HG03354 (cell line): ENCODE results near the gene RPL38.

ENCODE experiments used
- ATAC-seq: cut with Tn5 transposase; IDR thresholded peaks from one replicate; pipeline ENCODE4 v1.9.1; 2021; ENCODE audit warnings: mild to moderate bottlenecking; ENCODE audit not compliant: unreplicated experiment, poor library complexity, severe bottlenecking

The RPL38 gene

DNA sequence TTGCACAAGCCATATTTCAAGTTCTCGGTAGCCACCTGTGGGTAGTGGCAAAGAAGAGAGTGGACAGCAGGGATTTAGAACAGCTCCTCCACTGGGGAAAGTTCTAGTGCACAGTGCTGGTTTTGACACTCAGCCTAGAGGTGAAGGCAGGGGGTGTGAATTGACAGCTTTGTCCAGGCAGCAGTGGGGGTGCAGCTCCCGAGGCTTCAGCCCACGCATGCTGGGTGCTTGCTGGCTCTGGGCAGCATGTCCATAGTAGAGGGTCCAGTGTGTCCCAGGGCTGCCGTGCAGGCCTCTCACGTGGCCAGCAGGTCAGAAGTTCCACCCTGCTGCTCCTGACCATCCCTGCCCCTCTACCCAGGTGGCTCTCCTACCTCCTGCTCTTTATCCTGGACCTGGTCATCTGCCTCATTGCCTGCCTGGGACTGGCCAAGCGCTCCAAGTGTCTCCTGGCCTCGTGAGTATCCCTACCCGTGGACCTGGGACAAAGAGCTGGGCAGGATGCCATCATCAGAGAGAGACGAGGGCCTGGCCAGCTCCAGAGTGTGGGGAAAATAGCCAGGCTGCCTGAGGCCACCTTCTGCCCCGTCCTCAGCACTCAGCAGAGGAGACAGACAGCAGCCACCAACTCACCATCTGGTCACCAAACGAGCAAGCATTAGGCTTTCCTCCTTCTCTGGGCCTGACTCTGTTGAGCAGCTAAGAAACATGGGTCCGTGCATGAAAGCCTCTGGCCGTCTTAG is 39.7 kb downstream of the RPL38 start:
- ATAC-seq, result no peak

DNA sequence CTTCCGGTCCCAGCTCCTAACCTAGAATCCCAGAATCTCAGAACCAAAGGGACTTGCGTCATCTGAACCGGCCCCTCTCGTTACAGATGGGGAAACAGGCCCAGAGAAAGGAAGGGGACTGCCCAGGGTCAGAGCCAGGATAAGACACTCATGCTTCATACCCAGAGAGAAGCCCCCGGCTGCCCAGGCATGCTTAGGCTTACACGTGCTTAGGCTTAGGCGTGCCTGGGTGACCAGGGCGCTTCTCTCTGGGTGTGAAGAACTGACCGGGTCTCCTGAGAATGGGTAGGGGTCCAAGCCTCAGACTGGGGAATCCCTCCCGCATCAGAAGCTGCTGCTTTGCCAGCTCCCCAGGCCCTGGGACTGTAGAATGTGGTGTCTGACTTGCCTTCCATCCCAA is 40.6 kb downstream of the RPL38 start:
- no peak for ATAC-seq

DNA sequence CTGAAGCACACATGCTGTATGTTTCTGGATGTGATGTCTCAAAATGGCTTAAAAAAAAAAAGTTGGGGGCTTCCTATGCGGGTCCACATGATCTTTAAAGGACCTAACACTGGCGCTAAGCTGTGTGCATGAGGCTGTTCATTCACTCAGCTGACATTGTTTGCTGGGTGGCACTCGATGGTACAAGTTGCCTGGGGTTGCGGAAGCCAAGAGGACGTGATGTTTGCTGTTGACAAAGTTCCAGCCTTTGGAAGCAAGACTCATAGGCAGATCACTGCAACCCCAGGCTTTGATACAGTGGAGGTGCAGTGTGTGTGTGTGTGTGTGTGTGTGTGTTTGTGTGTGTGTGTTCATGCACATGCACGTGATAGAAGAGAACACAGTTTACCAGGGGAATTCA is 41.1 kb downstream of the RPL38 start:
- no peak for ATAC-seq

DNA sequence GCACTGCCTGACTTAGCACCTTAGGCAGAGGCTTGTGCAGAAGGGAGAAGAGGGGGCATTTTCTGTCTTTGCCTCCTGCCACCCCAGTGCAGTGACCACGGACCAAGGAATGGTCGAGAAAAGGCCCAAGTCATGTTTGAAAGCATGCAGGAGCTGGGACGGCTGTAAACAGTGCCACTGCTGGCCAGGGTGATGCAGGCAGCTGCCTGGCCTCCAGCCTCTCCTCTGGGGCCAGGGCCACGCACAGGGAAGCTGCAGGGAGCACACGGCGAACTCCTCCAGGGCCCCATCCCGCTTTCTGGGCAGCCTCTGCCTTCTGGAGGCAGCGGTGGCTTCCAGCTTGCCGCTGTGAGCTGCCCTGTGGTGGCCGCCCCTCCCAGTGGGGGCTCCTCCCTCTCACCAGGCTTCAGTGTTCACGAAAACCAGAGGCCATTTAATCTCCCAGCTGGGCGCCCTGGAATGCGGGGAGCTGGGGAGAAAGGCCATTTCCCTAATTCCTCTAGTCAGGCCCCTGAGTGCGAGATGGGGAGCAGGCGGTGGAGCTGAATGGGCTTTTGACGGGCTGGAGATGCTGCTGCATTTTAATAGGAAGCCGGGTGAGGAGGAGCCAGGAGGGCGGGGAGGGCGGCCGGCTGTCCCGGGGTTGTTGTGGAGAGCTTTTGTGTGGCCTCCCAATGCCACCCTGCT is 41.8 kb downstream of the RPL38 start:
- no peak for ATAC-seq

DNA sequence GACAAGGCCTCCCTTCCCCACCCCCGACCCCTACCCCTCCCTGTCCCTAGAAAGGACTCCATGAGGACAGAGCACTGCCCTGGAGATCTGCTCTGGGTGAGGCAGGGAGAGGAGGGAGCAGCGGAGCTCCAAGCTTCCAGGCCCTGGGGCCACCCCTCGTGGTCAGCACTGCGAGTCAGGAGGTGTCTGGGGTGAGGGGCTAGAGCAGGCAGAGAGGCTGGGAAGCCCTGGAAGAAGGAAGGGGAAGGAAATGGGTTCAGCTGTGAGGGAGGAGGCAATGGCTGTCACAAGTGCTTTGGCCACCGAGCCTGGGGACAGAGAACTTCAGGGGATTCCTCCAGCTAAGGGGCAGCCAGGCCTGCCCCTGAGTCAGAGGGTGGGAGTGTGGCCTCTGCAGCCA is 42.4 kb downstream of the RPL38 start:
- no peak for ATAC-seq

DNA sequence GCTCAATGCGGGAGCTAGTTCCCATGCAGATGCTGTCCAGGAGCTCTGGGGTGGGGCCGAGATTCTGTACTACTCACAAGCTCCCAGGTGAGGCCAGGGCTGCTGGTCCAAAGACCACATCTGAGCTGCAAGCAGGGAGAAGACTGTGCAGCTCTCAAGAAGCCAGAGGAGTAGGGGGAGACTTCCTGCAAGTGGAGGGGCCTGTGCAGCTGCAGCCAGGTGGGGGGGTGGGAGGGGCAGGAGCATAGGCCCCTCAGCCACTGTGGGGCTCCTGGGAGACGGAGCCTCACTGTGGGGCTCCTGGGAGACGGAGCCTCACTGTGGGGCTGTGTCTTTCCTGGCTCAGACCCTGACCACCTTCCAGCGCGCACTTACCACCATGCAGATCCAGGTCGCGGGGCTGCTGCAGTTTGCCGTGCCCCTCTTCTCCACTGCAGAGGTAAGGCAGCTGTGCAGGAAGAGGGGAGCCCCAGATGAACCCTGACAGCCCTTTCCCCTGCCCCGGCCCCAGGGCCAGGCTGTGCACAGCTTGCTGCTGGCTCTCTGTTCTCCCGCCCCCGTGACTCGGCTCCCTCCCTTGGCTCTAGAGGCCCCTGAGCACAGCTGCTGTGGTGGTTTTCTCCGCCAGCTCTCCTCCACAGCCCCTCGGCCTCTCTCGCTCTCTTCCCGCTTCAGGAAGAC is 46.3 kb downstream of the RPL38 start:
- ATAC-seq, result no peak

DNA sequence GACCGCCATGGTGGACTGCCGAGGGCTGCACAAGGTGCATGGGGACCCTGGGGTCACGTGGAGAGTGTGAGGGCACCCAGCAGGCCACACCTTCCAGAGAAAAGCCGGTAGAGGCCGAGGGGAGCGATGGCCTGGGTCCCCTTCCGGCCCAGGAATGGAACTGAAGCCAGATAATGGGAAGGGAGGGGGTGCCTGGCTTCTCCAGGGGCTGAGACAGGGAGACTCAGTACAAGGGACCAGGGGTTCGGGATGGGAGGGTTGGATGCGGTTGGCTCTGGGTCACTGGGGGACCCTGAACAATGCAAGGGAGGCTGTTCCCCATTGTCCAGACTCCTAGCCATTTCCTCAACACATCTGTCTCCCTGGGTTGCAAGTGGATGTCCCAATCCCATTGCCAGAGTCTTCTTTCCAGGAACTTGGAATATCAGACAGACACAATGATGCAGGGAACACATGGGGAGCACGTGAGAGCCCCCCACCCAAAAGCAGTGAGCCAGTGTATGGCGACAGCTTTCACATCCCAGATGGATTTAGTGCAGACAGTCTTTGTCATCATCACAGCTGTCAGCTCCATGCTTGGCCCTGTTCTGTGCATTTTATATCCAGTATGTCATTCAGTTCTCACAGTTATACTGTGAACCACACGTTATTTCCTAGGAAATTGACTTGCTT is 47.0 kb downstream of the RPL38 start:
- ATAC-seq, result no peak

DNA sequence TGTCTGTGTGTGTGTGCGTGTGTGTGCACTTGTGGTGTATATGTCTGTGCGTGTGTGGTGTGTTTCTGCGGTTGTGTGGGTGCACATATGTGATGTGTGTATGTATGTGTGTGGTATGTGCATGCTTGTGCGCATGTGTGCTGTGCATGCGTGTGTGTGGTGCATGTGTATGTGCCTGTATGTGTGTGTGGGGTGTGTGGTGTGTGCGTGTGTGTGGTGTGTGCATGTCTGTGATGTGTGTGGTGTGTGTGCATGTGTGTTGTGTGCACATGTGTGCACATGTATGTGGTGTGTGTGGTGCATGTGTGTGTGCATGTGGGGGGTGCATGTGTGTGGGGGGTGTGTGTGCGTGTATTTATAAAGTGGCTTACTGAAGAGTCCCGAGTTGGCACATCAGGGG is 47.6 kb downstream of the RPL38 start:
- ATAC-seq, result no peak

DNA sequence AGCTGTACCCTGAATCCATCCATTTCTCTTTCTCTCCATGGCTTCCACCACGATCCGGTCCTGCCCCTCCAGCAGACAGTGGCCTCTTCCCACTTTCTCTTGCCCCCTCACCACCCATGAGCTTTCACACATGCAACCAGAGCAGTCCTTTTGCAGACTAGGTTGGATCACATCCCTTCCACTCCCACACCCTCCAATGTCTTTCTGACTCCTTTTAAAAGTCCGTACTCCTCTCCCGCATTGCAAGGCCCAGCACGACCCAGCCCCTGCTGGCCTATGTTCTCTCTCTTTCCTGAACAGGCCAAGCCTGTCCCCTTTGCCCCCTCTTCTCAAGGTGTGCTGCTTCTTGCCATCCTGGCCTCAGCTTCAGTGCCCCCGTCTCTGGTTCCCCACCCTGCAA is 48.1 kb downstream of the RPL38 start:
- ATAC-seq, result no peak

DNA sequence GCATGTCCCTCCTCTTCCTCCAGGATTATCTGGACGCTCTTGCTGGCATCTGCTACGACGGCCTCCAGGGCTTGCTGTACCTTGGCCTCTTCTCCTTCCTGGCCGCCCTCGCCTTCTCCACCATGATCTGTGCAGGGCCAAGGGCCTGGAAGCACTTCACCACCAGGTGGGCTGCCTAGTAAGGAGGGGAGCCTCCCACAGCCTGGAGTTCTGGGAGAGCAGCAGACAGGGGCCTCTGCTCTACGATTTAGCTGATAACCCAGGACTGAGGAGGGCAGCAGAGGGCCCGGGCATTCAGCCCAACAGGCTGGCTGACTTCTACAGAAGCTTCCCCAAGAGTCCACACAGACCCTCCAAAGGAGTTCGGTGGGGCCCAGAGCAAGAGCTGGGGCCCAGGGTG is 48.7 kb downstream of the RPL38 start:
- no peak for ATAC-seq

DNA sequence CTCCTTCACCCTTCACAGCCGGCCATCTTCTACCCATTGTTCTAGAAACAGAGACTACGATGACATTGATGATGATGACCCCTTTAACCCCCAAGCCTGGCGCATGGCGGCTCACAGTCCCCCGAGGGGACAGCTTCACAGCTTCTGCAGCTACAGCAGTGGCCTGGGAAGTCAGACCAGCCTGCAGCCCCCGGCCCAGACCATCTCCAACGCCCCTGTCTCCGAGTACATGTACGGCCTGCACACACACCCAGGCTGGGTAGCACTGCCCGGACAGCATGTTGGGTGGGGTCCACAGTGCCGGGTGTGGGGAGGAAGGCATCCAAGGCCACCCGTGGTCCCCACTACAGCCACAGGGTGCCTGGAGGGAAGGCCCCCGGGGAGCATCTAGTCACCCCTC is 49.6 kb downstream of the RPL38 start:
- ATAC-seq, result no peak

DNA sequence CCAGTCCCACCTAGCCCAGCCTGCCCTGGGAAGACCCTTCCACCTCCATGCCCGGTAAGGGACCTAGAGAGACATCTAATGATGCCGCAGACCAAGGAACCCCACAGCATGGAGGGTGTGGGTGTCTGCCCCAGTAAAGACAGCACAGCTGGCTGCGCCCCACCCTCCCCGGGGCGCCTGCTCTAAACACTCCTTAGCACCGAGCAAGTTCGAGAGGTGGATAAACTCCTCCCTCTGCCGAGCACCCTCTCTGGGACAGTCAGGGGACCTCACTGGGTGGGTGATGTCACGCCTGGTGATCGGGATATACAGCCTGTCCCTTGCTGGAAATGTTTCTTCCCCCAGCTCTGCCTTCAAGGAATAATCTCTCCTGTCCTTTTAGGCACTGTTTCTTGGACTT is 53.8 kb downstream of the RPL38 start:
- ATAC-seq, result no peak

DNA sequence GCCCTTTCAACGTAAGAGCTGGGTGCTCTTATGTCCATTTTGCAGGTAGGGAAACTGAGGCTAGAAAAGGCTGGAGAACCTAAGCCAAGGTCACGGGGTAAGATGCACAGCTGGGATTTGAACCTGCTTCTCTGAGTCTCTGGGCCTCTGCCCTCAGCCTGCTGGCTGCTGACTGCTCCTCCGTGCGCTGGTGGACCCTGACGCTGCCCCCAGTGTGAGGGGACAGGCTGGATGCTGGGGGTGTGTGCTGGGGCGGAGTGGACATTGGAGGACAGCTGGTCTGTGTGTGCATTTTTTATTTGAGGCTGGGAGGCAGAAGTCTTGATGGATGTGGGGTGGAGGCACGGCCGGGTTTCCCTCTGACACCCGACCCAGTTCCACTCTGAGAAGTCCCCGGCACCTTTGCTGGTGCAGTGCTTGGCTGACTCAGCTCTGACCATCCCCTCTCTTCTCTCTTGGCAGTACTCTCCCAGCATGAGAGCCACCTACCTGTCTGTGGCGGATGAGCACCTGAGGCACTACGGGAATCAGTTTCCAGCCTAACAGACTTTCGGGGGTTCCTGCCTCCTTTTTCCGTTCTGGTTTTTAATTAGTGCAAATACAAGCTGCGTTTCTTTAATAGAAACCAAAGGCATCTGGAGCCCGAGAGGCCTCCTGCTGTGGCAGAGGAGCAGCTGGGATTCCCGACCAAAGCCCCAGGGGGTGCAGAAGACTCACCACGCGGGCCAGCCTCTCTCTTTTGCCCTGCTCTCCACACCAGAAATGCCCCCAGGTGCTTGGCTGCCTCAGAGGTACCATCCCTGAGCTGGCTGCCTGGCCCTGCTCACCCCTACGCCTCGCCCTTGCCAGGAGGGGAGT is 56.4 kb downstream of the RPL38 start:
- ATAC-seq, result no peak
